Fibroblast of villous mesenchyme (primary cell): ENCODE data around the gene ACTR1B. TPM values are rescaled to one million over a fixed set of nuclear protein-coding genes. Genes with fewer than 3 reads are reported as not detected.

Experiments
- DNase-seq: peaks from one replicate; pipeline ENCODE4 v3.0.0-alpha.2; 2010; ENCODE audit warnings: low read depth
- H3K4me3 ChIP-seq: 2 replicates; pipeline ENCODE4 v1.5.1; 2011; ENCODE audit warnings: low read depth, mild to moderate bottlenecking, low read length
- total RNA-seq: library from RNA; depleted of rRNA; stranded (reverse); fragments of >200 nt; gene quantifications from 2 replicates; pipeline ENCODE4 v1.2.3, GENCODE V29; 2012
- TF ChIP-seq, protein P1 (sequence below): IDR thresholded peaks from 2 replicates; pipeline ENCODE4 v1.5.1; 2012; ENCODE audit warnings: low read depth, mild to moderate bottlenecking, low read length; ENCODE audit not compliant: insufficient read depth

Gene ACTR1B
- total RNA-seq, 1 donor, result 70.4 TPM

DNA sequence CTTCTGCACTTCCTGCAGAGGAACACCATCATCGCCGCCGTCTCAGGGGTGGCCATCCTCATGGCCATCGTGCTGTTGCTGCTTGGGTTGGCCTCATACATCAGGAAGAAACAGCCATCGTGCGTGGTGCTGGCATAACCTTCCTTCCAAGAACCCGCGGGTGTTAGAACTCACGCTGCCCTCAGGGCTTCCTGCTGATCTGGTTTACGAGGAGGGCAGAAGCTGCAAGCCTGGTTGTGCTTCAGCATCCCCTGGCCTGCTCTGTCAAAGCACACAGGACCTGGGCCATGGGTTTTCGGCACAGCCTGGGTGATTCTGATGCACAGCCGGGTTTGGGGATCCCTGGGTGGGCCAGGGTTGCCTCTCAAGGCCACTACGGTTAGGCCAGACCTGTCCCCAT is 37.3 kb upstream of the ACTR1B start:
- no peak overlapping the region for H3K4me3 ChIP-seq
- TF ChIP-seq, protein P1, sequence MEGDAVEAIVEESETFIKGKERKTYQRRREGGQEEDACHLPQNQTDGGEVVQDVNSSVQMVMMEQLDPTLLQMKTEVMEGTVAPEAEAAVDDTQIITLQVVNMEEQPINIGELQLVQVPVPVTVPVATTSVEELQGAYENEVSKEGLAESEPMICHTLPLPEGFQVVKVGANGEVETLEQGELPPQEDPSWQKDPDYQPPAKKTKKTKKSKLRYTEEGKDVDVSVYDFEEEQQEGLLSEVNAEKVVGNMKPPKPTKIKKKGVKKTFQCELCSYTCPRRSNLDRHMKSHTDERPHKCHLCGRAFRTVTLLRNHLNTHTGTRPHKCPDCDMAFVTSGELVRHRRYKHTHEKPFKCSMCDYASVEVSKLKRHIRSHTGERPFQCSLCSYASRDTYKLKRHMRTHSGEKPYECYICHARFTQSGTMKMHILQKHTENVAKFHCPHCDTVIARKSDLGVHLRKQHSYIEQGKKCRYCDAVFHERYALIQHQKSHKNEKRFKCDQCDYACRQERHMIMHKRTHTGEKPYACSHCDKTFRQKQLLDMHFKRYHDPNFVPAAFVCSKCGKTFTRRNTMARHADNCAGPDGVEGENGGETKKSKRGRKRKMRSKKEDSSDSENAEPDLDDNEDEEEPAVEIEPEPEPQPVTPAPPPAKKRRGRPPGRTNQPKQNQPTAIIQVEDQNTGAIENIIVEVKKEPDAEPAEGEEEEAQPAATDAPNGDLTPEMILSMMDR, result no peak
- DNase-seq, result no peak

DNA sequence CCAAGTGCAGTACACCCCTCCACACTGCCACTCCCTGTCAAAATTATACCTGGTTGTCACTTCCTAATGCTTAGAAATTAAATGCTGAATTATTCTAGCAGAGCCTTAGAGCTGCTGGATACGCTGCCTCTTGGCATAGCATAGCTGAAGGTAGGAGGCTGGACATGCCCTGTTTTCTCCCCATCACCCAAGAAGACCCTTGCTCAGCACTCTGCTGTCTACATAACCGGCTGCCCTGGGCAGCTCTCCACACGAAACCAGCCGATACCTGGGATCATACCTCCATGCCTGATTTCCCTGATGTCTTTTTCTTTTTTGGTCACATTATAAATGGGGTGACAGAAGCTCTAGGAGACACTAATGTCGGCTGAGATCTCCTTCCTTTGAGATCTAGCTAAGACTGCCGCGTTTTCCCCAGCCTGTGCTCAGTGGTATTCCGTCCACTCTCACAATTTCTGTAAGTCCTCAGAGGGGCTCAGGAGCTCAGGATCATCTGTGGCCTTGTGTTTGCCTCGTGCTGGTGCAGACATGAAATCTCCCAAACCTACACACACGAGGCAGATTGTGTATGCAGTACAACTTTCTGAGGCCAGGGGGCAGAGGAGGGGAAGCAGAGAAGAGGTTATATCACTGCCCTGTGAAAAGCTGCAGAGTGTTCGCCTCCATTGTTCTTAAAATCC is 36.1 kb upstream of the ACTR1B start:
- DNase-seq, result peak; percentile 60
- no peak overlapping the region for H3K4me3 ChIP-seq
- TF ChIP-seq, protein P1, result peak; percentile 84

DNA sequence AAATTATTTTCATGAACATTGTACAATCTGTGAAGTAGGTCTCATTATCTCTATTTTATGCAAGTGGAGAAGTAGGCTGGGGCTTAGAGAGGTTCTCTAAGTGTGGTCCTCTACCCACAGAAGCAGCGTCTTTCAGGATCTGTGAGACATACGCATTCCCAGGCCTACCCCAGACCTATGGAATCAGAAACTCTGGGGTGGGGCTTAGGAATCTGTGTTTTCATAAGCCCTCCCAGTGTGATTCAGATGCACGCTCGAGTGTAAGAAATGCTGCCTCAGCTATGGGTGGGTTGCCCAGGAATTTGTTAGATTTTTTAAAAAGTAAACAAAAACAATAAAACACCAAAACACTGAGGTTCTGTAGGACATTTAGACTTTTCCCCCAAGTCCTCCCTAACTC is 34.7 kb upstream of the ACTR1B start:
- DNase-seq, result no peak
- H3K4me3 ChIP-seq, result no peak overlapping the region
- TF ChIP-seq, protein P1, result no peak

DNA sequence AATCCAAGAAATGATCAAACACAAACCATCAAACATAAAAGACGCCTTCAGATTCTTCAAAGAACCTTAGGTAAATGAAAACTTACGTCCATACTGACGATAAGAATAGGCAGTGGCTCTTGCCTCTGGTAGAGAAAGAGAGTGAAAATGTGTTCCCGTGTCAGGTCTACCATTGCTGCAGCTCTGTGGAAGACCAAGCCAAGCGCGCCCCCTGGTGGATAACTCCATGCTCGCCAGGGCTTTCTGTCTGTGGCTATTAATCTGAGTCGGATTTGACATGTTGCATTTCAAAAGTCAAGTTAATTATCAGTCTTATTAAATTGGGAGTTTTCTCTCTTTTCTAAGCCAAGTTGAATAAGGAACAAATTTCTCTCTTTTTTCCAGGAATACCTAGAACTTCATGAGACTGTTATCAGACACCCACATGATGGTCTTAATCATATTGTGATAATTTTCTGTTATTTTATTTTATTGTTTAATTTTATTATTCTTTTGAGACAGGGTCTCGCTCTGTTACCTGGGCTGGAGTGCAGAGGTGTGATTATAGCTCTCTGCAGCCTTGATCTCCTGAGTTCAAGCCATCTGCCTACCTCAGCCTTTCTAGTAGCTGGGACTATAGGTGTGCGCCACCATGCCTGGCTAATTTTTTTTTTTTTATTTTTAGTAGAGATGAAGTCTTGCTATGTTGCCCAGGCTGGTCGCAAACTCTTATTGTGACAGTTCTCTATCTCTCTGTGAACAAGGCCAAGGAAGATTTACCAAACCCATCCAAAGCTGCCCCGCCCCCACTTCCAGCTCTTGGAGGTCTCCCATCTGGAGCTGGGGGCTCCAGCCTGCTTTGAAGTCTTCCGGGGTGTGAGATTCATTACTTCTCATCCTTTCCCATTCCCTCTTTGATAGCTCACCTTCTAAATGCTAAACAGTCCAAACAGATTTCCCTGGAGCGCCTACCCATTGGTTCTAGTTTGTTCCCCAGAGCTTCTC is 33.7 kb upstream of the ACTR1B start:
- H3K4me3 ChIP-seq, result no peak overlapping the region
- peak; percentile 82 for DNase-seq
- TF ChIP-seq, protein P1, result peak; percentile 91

DNA sequence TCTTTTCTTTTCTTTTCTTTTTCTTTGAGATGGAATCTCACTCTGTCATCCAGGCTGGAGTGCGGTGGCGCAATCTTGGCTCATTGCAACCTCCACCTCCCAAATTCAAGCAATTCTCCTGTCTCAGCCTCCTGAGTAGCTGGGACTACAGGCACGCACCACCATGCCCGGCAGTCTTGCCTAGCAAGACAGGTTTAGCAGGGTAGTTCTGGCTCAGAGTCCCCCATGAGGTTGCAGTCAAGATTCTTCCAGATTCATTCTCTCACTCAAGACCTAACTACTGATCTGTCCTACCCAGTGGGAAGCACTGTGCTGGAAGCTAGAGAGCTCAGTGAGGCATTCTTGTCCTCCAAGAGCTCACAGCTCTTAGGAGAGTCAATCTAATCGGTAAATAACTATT is 31.9 kb upstream of the ACTR1B start:
- TF ChIP-seq, protein P1, result no peak
- no peak overlapping the region for H3K4me3 ChIP-seq

DNA sequence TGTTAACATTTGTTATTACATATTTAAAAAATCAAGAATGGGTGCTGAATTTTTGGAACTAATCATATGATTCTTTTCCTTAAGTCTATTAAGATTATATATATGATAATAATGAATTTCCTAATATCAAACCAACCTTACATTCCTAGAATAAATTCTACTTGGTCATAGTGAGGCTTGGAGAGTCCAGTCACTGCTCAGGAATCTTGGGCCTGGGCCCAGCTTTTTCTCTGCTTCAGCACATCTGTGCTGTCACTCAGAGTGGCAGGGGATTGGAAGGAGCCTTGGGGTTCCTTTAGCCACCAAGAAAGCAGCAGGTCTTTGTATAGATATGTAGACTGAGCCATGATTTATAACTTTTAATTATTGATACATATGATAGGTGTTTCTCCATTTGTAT is 29.6 kb upstream of the ACTR1B start:
- no peak overlapping the region for H3K4me3 ChIP-seq
- TF ChIP-seq, protein P1, result no peak
- no peak for DNase-seq

More for the DNA sequence above, 31.9 kb upstream of the ACTR1B start:
- no peak for DNase-seq
